ENCODE measurements around the gene WWP2. TPM values are rescaled to one million over a fixed set of nuclear protein-coding genes. Genes with fewer than 3 reads are reported as not detected.

WWP2 gene
- total RNA-seq, 1 donor from 2014 or later, result 13.1 TPM

DNA sequence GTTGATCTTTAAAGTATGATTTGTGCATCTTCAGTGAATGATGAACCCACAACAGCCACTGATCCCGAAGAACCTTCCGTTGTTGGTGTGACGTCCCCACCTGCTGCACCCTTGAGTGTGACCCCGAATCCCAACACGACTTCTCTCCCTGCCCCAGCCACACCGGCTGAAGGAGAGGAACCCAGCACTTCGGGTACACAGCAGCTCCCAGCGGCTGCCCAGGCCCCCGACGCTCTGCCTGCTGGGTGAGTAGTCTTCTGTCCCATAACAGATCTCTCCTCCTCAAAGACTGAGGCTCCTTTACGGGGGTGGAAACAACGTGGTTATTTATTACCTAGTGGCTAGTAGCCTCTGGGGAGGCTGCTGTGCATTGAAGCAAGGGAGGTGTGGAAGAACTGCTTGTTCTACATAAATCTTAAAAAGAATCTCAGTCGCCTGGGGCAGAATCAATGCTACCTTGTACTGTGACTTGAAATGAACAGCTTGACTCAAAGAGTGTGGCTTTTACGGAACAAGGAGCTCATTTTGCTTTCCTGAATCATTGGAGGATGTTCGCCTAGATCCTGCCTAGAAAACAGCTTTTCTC lies 126.0 kb downstream of the WWP2 start:
- DNase-seq (ENCODE audit: low read depth), result no peak

DNA sequence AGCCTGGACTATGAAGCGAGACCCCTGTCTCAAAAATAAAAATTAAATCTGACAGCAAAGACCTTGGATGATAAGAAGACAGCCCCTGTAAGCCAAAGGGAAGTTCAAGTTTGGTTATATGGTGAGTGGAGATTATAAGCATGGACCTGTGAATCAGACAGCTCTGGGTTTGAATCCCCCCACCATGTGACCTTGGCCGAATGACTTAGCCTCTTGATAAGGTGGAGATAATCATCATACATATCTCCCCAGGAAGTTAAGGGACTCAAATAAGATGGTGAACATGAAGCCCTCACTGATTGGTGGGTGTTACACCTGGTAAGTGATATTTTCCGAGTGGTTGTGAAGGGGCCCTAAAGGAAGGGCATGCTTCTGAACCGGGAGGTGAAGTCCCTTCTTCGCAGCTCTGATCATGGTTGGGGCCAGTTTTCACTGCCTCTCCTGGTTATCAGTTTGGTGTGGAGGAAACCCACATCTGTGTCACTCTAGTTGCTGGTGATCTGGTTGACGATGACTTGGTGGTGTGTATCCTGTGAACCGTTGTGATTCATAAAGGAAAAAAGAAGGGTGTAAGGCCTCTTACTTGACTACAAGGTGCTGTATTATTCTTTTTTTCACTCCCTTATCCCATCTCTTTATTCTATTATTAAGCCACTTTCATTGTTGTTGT lies 127.3 kb downstream of the WWP2 start:
- DNase-seq (ENCODE audit: low read depth), result no peak

DNA sequence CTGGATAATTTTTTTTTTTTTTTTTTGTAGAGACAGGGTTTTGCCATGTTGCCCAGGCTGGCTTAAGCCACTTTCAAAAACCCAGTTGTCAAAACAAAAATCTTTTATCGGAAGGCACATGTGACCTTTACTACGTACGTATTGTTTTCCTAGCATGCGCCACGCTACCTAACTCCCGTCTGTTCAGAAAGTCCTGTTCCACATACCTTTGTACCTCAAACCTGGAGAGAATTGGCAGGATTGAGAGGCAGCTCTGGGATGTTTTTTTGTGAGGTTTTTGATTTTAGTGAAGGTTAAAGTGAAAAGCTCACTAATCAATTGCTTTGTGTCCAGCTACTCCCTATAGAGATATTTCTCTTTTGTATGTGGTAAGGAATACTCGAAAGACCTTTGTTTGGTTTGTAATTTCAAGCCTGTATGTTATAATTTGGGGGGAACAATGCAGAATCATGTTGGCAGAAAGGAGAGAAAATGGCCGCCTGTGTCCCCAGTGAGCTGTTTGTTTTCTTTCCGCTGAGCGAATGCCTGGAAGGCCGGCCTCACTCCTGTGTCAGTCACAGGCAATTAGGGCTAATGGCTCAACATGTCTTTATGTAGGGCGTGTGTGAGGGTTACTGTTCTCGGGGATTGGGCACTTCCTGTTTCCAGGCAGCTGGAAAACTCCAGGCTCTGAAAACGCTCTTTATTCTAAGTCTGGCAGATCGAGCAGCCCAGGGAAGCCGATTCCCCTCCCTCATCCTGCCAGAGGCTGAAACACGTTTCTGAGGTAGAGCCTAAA lies 128.2 kb downstream of the WWP2 start:
- DNase-seq (ENCODE audit: low read depth), result no peak

DNA sequence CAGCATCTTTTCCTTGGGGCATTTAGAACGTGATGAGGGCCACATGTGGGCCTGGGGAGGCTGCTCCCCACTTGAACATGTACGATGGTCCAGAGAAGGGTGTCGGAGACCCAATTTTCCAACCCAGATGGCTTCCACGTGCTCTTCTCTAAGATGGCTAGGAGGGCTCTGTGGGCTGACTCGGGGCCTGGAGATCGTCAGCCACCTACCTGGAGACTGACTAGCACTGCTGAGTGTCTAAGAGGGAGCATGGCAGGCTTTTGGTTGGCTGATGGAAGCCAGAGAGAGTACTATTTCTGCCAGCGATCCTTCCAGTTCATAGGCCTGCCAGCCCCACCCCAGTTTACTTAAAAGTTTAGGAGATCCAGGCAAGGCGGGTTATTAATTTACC lies 128.8 kb downstream of the WWP2 start:
- DNase-seq (ENCODE audit: low read depth), result no peak

DNA sequence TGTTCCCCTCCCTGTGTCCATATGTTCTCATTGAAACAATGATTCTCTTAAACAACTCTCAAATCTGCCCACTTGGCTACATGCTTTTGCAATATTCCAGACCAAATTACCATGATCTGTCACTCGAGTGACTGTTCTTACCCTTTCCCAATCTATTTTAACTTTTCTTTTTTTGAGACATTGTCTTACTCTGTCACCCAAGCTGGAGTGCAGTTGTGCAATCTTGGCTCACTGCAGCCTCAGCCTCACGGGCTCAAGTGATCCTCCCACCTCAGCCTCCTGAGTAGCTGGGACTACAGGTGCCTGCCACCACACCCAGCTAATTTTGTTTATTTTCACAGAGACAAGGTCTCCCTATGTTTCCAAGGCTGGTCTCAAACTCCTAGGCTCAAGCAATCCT lies 130.2 kb downstream of the WWP2 start:
- DNase-seq (ENCODE audit: low read depth), result no peak

DNA sequence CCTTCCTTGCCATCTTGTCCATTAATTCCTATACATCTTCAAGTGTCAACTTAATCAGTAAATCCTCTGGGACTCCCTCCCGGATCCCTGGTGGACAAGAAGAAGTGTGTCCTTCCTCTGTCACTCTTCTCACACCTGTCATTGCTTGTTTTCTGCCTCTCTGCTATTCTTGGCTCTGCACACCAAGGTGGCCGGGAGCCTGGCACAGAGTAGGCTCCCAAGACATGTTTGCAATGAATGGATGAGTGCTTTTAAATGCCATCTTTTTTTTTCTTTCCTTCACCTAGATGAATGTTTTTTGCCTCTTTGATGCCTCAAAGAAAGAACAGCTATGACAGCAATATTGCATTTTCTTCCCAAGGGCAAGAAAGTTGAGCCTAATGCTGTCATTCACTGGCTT lies 131.0 kb downstream of the WWP2 start:
- peak; percentile 33 for DNase-seq (ENCODE audit: low read depth)

DNA sequence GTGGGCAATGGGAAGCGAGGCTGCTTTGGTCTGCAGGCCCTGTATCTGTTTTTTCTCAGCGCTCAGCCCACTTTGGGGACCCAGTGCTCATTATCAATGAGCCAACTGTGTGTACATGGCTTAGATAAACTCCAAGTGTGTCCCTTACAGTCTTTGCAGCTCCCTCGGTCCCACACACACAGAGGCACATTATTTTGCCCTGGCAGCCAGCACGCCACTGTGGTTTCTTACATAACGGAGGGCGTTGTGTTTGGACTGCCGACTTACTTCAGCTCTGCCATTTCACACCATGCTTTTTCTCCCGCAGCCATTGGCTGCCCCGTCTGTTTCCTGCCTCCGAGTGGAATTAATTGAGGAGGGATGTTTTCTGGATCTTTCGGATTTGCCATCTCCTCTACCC lies 132.5 kb downstream of the WWP2 start:
- no peak for DNase-seq (ENCODE audit: low read depth)

DNA sequence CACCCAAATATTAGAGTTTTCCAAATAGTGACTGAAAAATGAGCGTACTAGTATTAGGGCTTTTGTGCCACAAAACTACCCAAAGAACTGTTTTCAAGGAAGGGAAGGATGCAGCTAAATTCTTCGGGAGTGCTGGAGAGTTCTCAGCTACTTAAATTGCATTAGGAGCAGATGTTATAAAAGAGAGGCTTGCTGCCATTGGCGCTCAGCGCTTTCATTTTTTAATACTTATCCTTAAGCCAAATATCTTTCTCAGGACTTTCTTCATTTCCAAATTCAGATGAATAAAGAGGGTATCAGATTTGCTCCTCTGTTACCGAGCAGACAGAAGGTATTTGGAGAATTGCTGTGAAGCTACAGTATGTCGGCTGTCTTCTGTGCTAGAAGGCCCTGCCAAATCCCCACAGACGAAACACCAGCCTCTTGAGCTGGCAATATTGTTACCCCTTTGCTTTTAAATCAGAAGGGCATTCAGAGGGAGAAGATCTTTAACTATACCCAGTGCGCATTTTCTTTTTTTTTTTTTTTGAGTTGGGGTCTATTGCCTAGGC lies 141.8 kb downstream of the WWP2 start:
- DNase-seq (ENCODE audit: low read depth), result no peak

DNA sequence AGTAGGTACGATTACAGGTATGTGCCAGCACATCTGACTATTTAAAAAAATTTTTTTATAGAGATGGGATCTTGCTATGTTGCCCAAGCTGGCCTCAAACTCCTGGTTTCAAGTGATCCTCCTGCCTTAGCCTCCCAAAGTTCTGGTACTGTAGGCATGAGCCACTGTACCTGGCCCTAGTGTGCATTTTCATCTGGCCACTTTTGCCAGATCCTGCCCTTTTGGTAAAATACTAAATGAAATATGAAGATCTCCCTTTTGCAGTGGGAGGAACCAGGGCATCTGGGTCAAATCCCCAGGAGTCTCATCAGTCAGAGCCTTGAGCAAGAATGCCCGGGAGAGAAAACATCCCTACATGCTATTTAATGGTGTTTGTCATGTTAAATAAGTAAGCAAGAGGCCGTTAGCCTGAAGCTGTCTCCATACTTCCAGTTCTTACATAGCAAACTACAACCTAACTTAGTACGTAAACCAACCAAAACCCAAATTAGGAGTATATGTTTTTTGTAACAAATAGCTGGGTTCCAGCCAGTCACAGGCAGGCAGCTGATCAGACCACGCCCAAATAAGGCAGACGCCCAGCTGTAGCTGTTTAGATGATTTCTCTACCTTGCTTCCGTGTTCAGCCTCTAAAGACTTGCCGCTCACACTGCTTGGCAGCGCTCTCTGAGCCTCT lies 142.5 kb downstream of the WWP2 start:
- DNase-seq (ENCODE audit: low read depth), result no peak

DNA sequence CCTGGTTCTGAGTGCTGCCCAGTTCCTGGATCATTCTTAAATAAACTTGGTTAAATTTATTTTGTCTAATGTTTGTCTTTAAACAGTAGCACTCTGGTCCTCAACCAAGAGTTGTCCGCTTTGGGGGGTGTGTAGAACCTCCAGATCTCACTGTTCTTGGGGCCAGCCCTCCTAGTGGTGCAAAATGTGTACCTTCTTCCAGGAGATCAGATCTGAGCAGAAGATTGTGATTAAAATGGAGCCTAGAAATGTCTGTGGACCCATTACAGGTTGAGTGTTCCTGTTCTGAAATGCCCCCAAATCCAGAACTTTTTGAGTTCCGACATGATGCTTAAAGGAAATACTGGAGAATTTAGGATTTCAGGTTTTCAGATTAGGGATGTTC lies 143.0 kb downstream of the WWP2 start:
- DNase-seq (ENCODE audit: low read depth), result no peak

DNA sequence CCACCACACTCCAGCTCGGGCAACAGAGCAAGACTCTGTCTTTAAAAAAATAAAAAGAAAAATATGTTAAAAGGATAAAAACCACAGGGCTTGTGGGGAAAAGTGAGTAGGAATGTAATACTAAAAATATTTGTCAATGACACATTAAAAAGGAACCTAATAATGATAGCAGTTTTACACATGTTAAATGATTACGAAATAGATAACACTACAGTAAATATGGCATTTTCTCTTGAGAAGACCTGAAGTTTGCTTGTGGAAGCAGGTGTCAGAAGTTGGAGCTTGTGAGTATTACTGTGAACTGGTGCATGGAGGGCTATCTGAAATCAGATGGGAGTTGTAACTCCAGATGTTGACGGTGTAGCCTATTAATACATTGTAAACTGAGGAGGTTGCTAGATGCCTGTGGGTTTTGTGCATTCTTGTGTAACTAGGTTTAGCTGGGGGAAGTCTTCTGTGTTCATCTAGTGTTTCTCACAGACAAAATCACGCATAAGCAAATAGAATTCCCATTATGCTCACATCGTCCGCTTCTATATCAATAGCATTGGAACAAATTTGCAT lies 144.8 kb downstream of the WWP2 start:
- DNase-seq (ENCODE audit: low read depth), result peak; percentile 69

DNA sequence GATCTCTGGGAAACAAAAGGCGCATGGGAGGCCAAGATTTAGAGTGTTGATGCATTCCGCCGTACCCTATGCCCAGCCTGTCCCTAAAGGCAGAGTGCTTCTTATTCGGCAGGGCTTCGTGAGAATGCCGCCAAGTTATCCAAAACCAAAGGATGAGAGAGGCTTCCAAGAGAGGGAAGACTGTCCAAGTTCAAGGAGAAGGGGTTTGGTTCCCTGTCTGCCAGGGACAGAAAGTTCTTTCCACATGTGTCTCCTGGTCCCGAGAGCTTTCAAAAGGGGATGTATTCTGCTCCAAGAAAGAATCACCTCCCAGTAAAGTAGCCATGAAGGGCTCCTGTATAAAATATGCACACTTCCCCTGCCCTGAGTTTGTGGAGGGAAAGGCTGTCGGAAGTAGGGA lies 146.9 kb downstream of the WWP2 start:
- no peak for DNase-seq (ENCODE audit: low read depth)

DNA sequence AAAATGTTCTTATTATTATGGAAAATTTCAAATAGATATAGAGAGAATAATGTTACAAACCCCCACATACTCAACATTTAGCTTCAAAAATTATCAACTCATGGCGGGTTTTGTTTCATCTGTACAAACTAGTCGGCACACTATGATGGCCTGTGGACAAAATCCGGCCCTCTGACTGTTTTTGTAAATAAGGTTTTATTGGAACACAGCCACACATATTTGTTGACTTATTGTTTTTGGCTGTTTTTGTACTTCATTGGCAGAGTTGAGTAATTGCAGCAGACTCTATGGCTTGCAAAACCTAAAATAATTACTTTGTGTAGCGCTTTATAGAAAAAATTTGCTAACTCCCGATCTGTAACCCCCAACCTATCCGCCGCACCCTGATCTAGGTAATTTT lies 147.6 kb downstream of the WWP2 start:
- no peak for DNase-seq (ENCODE audit: low read depth)

DNA sequence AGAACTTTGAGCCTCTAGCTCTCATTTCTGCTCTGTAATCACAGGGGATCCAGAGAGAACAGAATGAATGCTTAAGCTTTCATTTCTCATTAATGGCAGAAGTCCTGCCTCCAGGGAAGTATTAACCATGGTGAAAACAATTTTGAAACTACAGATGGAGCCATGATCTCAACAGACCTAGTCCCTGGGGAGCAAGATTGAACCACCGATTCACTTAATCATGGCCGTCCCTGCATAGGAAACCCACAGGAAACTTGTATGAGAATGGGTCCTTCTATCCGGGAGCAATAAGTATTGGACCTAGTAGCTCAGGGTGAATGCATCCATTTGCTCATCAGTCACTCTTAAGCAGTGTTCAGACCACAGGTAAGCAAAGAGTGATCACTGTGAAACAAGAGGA lies 148.8 kb downstream of the WWP2 start:
- DNase-seq (ENCODE audit: low read depth), result no peak

DNA sequence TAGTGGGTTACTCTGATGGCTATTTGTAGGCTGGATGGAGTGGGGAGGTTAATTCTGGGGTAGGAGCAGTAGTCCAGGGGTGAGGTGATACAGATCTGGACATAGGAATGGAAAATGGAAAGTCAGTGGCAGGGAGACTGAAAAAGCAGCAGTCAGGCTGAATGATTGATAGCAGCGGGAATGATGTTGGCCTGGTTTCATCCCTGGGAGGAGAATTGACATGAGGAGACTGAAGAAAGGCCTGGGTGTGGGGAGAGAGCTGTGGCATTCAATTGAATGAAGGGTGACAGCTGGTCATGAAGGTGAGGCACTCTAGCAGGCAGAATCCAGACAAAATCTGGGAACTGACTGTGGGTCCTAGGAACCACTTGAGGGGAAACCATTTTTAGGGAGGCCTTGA lies 154.3 kb downstream of the WWP2 start:
- peak; percentile 18 for DNase-seq (ENCODE audit: low read depth)

DNA sequence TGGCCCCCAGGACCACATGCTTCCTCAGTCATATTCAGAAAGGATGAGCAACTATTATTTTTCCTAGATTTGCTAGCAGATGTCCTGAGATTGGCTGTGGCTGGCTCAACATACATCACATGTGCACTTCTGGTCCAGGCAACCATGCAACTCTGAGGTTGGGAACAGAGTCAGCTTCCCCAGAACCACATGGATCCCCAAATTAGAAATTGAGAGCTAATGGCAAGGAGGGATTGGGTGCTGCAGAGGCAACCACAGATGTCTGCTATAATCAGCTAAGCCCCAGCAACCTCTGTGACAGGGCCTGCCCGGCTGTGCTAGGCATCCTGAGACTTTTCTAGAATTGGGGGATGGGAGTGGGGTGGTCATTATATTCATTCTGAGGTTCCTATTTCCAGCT lies 155.2 kb downstream of the WWP2 start:
- DNase-seq (ENCODE audit: low read depth), result peak; percentile 77

DNA sequence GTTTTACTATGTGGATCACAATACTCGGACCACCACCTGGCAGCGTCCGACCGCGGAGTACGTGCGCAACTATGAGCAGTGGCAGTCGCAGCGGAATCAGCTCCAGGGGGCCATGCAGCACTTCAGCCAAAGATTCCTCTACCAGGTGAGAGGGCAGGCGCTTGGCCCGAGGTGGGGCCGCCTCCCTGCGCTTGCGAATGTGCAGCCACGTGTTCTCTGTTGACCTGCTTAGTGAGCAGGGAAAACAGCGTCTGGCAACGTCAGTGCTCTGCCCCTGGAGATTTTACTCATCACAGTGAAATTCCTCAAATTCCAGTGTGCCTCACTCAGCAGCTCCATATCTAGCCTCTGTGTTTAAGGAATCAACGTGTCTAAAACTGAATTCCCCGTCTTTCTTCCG lies 155.6 kb downstream of the WWP2 start:
- peak; percentile 68 for DNase-seq (ENCODE audit: low read depth)

DNA sequence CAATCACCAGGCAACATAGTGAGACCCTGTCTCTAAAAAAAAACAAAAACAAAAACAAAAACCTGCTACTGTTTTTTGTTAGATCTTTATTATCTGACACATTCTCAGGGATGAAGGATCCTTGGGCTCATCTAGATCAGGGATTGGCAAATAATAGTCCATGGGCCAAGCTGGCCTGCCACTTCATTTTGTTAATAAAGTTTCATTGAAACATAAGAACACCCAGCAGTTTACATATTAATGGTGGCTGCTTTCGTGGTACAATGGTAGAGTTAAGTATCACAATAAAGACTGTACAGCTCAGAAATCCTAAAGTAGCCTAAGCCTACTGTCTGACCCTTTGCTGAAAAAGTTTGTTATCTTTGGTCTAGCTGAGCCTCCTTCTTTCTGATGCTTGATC lies 156.1 kb downstream of the WWP2 start:
- no peak for DNase-seq (ENCODE audit: low read depth)

DNA sequence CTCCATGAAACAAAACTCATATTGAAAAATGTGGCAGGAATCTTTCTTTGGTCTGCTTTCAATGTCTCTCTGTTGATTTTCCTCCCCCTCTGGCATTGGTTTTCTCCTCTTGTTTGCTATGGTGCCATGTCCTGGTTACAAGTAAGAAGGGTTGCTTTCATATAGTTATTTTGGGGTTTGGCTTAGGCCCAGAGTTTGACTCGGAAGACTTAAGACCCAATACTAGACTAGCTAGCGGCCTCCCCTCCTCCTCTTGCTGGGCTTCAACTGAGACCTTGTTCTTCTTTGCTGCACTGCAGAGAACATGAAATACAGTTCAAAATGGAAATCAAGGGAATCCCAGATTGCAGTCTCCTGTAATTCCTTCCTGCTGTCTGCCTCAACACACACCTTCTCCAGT lies 159.0 kb downstream of the WWP2 start:
- DNase-seq (ENCODE audit: low read depth), result peak; percentile 49

DNA sequence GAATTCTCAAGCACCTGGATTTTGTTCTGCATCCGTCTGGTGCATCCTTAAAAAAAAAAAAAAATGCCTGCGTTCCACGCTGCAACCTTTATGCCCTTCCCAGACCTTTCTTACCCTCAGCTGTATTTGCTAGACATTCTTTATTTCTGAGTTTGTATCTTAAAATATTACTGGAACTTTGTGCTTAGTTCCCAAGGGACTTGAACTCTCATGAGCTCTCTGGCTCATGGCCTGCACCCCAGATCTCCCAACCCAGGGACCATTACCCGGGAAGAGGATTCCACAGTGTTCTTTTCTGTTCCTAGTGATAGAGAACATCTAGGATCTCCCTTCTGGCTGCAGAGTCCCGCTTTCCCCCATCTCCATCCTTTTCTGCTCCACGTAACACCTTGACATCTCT lies 160.1 kb downstream of the WWP2 start:
- DNase-seq (ENCODE audit: low read depth), result no peak

DNA sequence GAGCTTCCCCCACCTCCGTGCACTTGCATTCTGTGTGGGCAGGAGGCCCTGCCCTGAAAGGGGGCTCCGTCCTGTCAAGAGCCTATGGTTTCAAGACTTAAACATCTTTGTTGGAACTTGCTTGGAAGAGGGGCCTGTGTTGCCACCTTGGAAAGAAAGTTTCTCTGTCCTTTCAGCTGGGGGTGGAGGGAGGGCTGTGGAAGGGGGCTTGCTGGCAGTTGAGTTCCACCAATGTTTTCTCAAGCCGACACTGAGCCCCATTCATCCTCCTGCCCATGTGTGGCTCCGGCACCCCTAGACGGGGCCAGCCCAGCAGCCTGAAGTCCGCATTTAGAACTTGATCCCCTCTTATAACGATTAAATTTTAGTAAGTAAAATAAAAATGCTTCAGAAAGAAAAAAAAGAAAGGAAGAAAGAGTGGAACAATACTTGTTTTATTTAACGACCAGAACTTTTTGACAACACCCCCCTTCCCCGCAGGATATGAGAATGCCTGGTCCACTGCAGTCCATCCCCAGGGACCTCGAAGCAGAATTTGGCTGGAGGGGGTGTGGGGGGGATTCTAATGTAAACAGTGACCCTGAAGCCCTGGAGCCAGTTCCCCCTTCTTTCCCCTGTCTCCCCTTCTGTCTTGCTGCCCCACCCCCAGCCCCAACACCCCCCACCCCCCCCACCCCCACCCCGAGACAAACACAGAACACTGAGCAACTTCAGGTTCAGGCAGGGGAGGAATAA lies 162.1 kb downstream of the WWP2 start:
- no peak for DNase-seq (ENCODE audit: low read depth)

All from myocyte (in vitro differentiated cells).